NCI-H2107 treated with DMSO at 0.1 percent for 48 hours (cell line): ENCODE results near the gene CDC20.
A peak's percentile ranks its signal among the peaks of the same experiment; 100 is the strongest.

Experiments
- DNase-seq: peaks from one replicate; lab custom pipeline; 2025; ENCODE audit not compliant: unreplicated experiment; lab: John Stamatoyannopoulos, UW

CDC20 gene

GRCh38 chr1:43327549-43328292, 31.1 kb upstream of the CDC20 start:
- DNase-seq, result no peak

GRCh38 chr1:43329995-43330751, 28.6 kb upstream of the CDC20 start:
- DNase-seq, result no peak

GRCh38 chr1:43331688-43332087, 27.1 kb upstream of the CDC20 start:
- no peak for DNase-seq

- no peak for DNase-seq
Measured at GRCh38 chr1:43334453-43335205, 24.2 kb upstream of the CDC20 start.

GRCh38 chr1:43337588-43337987, 21.2 kb upstream of the CDC20 start, which contains the start of gene MPL:
MPL (plus strand) TSS chr1:43337818; CDS start chr1:43337849, 31 bp downstream.
- DNase-seq, result no peak

GRCh38 chr1:43338001-43338400, 20.8 kb upstream of the CDC20 start:
- no peak for DNase-seq

- no peak for DNase-seq
Measured at GRCh38 chr1:43339584-43340232, 19.1 kb upstream of the CDC20 start.

GRCh38 chr1:43340559-43340958, 18.2 kb upstream of the CDC20 start:
- DNase-seq, result no peak

- no peak for DNase-seq
Measured at GRCh38 chr1:43344267-43344850, 14.4 kb upstream of the CDC20 start.

- no peak for DNase-seq
Measured at GRCh38 chr1:43345120-43345519, 13.7 kb upstream of the CDC20 start.

GRCh38 chr1:43346636-43347035, 12.1 kb upstream of the CDC20 start:
- DNase-seq, result no peak

- peak; percentile 36 for DNase-seq
Measured at GRCh38 chr1:43348343-43348808, 10.4 kb upstream of the CDC20 start.

- DNase-seq, result peak; percentile 71
Measured at GRCh38 chr1:43348809-43349593, 9.8 kb upstream of the CDC20 start.

GRCh38 chr1:43349594-43350306, 9.0 kb upstream of the CDC20 start:
- DNase-seq, result no peak

GRCh38 chr1:43350976-43351375, 7.8 kb upstream of the CDC20 start:
- DNase-seq, result no peak

- DNase-seq, result no peak
Measured at GRCh38 chr1:43351421-43352350, 7.1 kb upstream of the CDC20 start.

- DNase-seq, result no peak
Measured at GRCh38 chr1:43352351-43352705, 6.5 kb upstream of the CDC20 start.

GRCh38 chr1:43352881-43353280, 5.9 kb upstream of the CDC20 start:
- DNase-seq, result no peak
